HG02642 (cell line): ENCODE measurements around the gene BIRC2.
A peak's percentile ranks its signal among the peaks of the same experiment; 100 is the strongest.

Source experiments
- ATAC-seq: cut with Tn5 transposase; IDR thresholded peaks from one replicate; pipeline ENCODE4 v1.9.1; 2021; ENCODE audit warnings: mild to moderate bottlenecking; ENCODE audit not compliant: unreplicated experiment, poor library complexity

The BIRC2 gene

GRCh38 chr11:102396708-102397563 lies 49.9 kb downstream of the BIRC2 start:
- no peak for ATAC-seq

- no peak for ATAC-seq
These were observed 51.3 kb downstream of the BIRC2 start for GRCh38 chr11:102398297-102398696.

GRCh38 chr11:102399189-102399588 lies 52.2 kb downstream of the BIRC2 start:
- ATAC-seq: no peak

GRCh38 chr11:102400603-102401002 lies 53.6 kb downstream of the BIRC2 start:
- no peak for ATAC-seq

- no peak for ATAC-seq
These were observed 54.9 kb downstream of the BIRC2 start for GRCh38 chr11:102401905-102402304.

GRCh38 chr11:102402548-102402947 lies 55.5 kb downstream of the BIRC2 start:
- ATAC-seq: no peak

- no peak for ATAC-seq
These were observed 58.5 kb downstream of the BIRC2 start for GRCh38 chr11:102405501-102405900.

- no peak for ATAC-seq
These were observed 59.1 kb downstream of the BIRC2 start for GRCh38 chr11:102406099-102406498.

GRCh38 chr11:102407901-102408300 lies 60.9 kb downstream of the BIRC2 start:
- no peak for ATAC-seq

GRCh38 chr11:102408339-102408738 lies 61.3 kb downstream of the BIRC2 start:
- no peak for ATAC-seq

- ATAC-seq: no peak
These were observed 63.4 kb downstream of the BIRC2 start for GRCh38 chr11:102410382-102410784.

GRCh38 chr11:102411142-102411541 lies 64.1 kb downstream of the BIRC2 start:
- ATAC-seq: no peak

GRCh38 chr11:102413497-102413896 lies 66.5 kb downstream of the BIRC2 start:
- no peak for ATAC-seq

GRCh38 chr11:102414559-102414958 lies 67.5 kb downstream of the BIRC2 start:
- no peak for ATAC-seq

- no peak for ATAC-seq
These were observed 68.4 kb downstream of the BIRC2 start for GRCh38 chr11:102415304-102415916.

GRCh38 chr11:102416976-102417375 lies 70.0 kb downstream of the BIRC2 start:
- no peak for ATAC-seq

- ATAC-seq: no peak
These were observed 72.2 kb downstream of the BIRC2 start for GRCh38 chr11:102419181-102419580.

GRCh38 chr11:102420547-102420946 lies 73.5 kb downstream of the BIRC2 start:
- ATAC-seq: peak; percentile 88

GRCh38 chr11:102421261-102421660 lies 74.2 kb downstream of the BIRC2 start:
- no peak for ATAC-seq

GRCh38 chr11:102422817-102423712 lies 76.1 kb downstream of the BIRC2 start:
- ATAC-seq: no peak

- ATAC-seq: no peak
These were observed 76.9 kb downstream of the BIRC2 start for GRCh38 chr11:102423936-102424335.
